K562 (cell line): ENCODE measurements around the gene INO80C. TPM values are rescaled to one million over a fixed set of nuclear protein-coding genes. Genes with fewer than 3 reads are reported as not detected.
A peak's percentile ranks its signal among the peaks of the same experiment; 100 is the strongest.

Experiments used
- ATAC-seq: fragments of 200-7000 bp; cut with Tn5 transposase; 3 replicates; pipeline ENCODE4 v1.9.1; 2020; ENCODE audit warnings: moderate library complexity
- BruUV-seq: library from RNA; stranded (reverse); fragments of 400-500 nt; replicated peaks from 2 replicates; lab custom pipeline; 2021; lab: Mats Ljungman, UMichigan
- CTCF ChIA-PET: fragments of 300-600 bp; formaldehyde crosslinking; extraction: SDS; loops from one replicate; lab custom pipeline; 2021; ENCODE audit warnings: low intra/inter-chr PET ratio; lab: Yijun Ruan, JAX
- POLR2A ChIA-PET: fragments of 300-600, 350-650 bp; sonication (Branson Sonifier 250); formaldehyde crosslinking; extraction: SDS; loops from one replicate; lab custom pipeline; 2021; ENCODE audit warnings: antibody characterized with exemption, inconsistent platforms; lab: Yijun Ruan, JAX
- DNase-seq, 4 experiments: peaks; one replicate each; pipeline versions ENCODE4 v3.0.0 to v3.0.0-alpha.2; 2011 to 2018; ENCODE audit warnings: low spot score in 3 of 4, mixed read lengths in 3 of 4; ENCODE audit errors: extremely low read depth in 1 of 4
- FAIRE-seq: peaks from 2 replicates; lab custom pipeline; 2011; peaks lifted over from hg19 to GRCh38; lab: Jason Lieb, UNC
- H2AFZ ChIP-seq: 2 replicates; pipeline ENCODE4 v1.6.0; 2011; ENCODE audit warnings: low read depth, low read length, control low read depth, inconsistent platforms
- H3K27ac ChIP-seq: fragments of 200-600 bp; 3 replicates; pipeline ENCODE4 v1.8.0; 2011; ENCODE audit warnings: low read depth, mild to moderate bottlenecking, control low read depth, inconsistent platforms, low read length, moderate library complexity, mixed read lengths; ENCODE audit errors: extremely low read depth
- H3K27me3 ChIP-seq, 2 experiments: fragments of 300-600 bp in 1 of 2; 2 replicates in 1 of 2; 3 replicates in 1 of 2; pipeline versions ENCODE4 v1.6.0 to v1.8.0; 2011; ENCODE audit warnings: inconsistent platforms in 2 of 2, low read length in 2 of 2, mild to moderate bottlenecking in 1 of 2, mixed read lengths in 1 of 2, moderate library complexity in 1 of 2; ENCODE audit not compliant: control insufficient read depth in 2 of 2, insufficient read depth in 2 of 2
- H3K36me3 ChIP-seq: fragments of 300-600 bp; 3 replicates; pipeline ENCODE4 v1.8.0; 2011; ENCODE audit warnings: mild to moderate bottlenecking, low read length, inconsistent platforms; ENCODE audit not compliant: control insufficient read depth, insufficient read depth
- H3K4me1 ChIP-seq, 2 experiments: fragments of 200-600 bp in 1 of 2; replicated peaks in 1 of 2; 2 replicates in 1 of 2; 3 replicates in 1 of 2; pipeline versions ENCODE4 v1.5.1 to v1.8.0; 2011; ENCODE audit warnings: inconsistent platforms in 2 of 2, low read length in 2 of 2, mild to moderate bottlenecking in 1 of 2, mixed read lengths in 1 of 2, moderate library complexity in 1 of 2; ENCODE audit not compliant: control insufficient read depth in 2 of 2, insufficient read depth in 2 of 2
- H3K4me2 ChIP-seq: 2 replicates; pipeline ENCODE4 v1.6.1; 2011; ENCODE audit warnings: low read length, control low read depth, inconsistent platforms, mixed read lengths; ENCODE audit not compliant: insufficient read depth
- H3K4me3 ChIP-seq: fragments of 200-600 bp; sonication (generic), shearing (Covaris generic); 2 replicates; pipeline ENCODE4 v1.5.1; 2016; ENCODE audit warnings: control low read depth, inconsistent platforms
- H3K79me2 ChIP-seq: fragments of 200-600 bp; 3 replicates; pipeline ENCODE4 v1.8.0; 2011; ENCODE audit warnings: low read length, inconsistent platforms; ENCODE audit not compliant: control insufficient read depth, insufficient read depth
- H3K9ac ChIP-seq, 2 experiments: 2 replicates each; pipeline versions ENCODE4 v1.6.0 to v1.6.1; 2011; ENCODE audit warnings: low read depth in 2 of 2, low read length in 2 of 2, control low read depth in 1 of 2, inconsistent platforms in 1 of 2, mild to moderate bottlenecking in 1 of 2, mixed read lengths in 1 of 2; ENCODE audit not compliant: insufficient read depth in 1 of 2
- H3K9me1 ChIP-seq: one replicate; pipeline ENCODE4 v1.6.0; 2011; ENCODE audit warnings: inconsistent platforms, mild to moderate bottlenecking, low read length, moderate library complexity; ENCODE audit not compliant: control insufficient read depth, insufficient read depth
- H3K9me3 ChIP-seq: replicated peaks from 2 replicates; pipeline ENCODE4 v1.5.1; 2011; ENCODE audit warnings: low read depth, low read length, inconsistent platforms; ENCODE audit not compliant: control insufficient read depth, insufficient read depth
- H4K20me1 ChIP-seq: replicated peaks from 2 replicates; pipeline ENCODE4 v1.6.1; 2011; ENCODE audit warnings: low read length, inconsistent platforms, mixed read lengths; ENCODE audit not compliant: control insufficient read depth, insufficient read depth
- CBFB ChIP-seq: sonication (generic); formaldehyde crosslinking; IDR thresholded peaks from 2 replicates; pipeline ENCODE4 v1.4.0; 2020; ENCODE audit warnings: mild to moderate bottlenecking, missing genetic modification reagents
- EGR1 ChIP-seq: fragments of 450-650 bp; conservative IDR thresholded peaks from 2 replicates; pipeline ENCODE4 v1.6.1; 2017; ENCODE audit warnings: mild to moderate bottlenecking
- EP300 ChIP-seq: IDR thresholded peaks from 2 replicates; pipeline ENCODE4 v1.6.1; 2012; ENCODE audit warnings: low read length, improper control_type of control experiment
- FOXK2 ChIP-seq, 2 experiments: fragments of 450-650 bp; IDR thresholded peaks in 1 of 2; conservative IDR thresholded peaks in 1 of 2; 2 replicates each; pipeline ENCODE4 v1.6.1; 2016; ENCODE audit warnings: low read depth in 2 of 2, mild to moderate bottlenecking in 1 of 2
- KDM1A ChIP-seq, 2 experiments: fragments of 450-650 bp; IDR thresholded peaks; 2 replicates each; pipeline ENCODE4 v1.6.1; 2016; ENCODE audit warnings: mild to moderate bottlenecking in 2 of 2
- KLF10 ChIP-seq: fragments of 250-450 bp; sonication (Bioruptor Pico); IDR thresholded peaks from 2 replicates; pipeline ENCODE4 v1.6.1; 2021; ENCODE audit warnings: matching md5 sums
- KLF6 ChIP-seq: fragments of 250-450 bp; sonication (Bioruptor Pico); IDR thresholded peaks from 2 replicates; pipeline ENCODE4 v1.4.0; 2020; ENCODE audit warnings: mild to moderate bottlenecking, moderate library complexity, borderline replicate concordance
- MEF2A ChIP-seq: IDR thresholded peaks from 2 replicates; pipeline ENCODE4 v1.6.1; 2011; ENCODE audit warnings: low read depth, mild to moderate bottlenecking, low read length, moderate library complexity; ENCODE audit not compliant: control insufficient read depth
- TAF9B ChIP-seq: fragments of 450-650 bp; IDR thresholded peaks from 2 replicates; pipeline ENCODE4 v1.6.1; 2018; ENCODE audit warnings: mild to moderate bottlenecking; ENCODE audit not compliant: partially characterized antibody
- ZFX ChIP-seq: sonication (generic); formaldehyde crosslinking; IDR thresholded peaks from 2 replicates; pipeline ENCODE4 v1.8.0; 2022; ENCODE audit warnings: mild to moderate bottlenecking, missing genetic modification reagents, moderate library complexity
- ZNF175 ChIP-seq: fragments of 200-800 bp; sonication (Bioruptor generic); IDR thresholded peaks from 2 replicates; pipeline ENCODE4 v1.6.1; 2016; ENCODE audit warnings: low read depth, mild to moderate bottlenecking, missing genetic modification characterization, missing compliant biosample characterization
- ZNF354B ChIP-seq: fragments of 250-450 bp; sonication (Bioruptor Pico); IDR thresholded peaks from 2 replicates; pipeline ENCODE4 v1.4.0; 2020
- ZNF551 ChIP-seq: fragments of 250-450 bp; sonication (Bioruptor Pico); IDR thresholded peaks from 2 replicates; pipeline ENCODE4 v1.5.0; 2021; ENCODE audit warnings: mild to moderate bottlenecking, moderate library complexity
- ZZZ3 ChIP-seq: fragments of 450-650 bp; IDR thresholded peaks from 2 replicates; pipeline ENCODE4 v1.6.1; 2016; ENCODE audit warnings: antibody characterized with exemption, mild to moderate bottlenecking, moderate library complexity
- WGBS: fragments of 100-300 bp; shearing (Covaris generic); methylation state at CpG from one replicate; pipeline ENCODE4 v1.1.6; 2016; ENCODE audit warnings: low coverage, mixed read lengths; ENCODE audit not compliant: insufficient coverage; ENCODE audit errors: missing lambda C conversion rate; 5-methylcytosine and 5-hydroxymethylcytosine counted together
- in situ Hi-C: fragments of 300-500 bp; cut with MboI; formaldehyde crosslinking; loops from 4 replicates; pipeline ENCODE4 v1.15.0; 2018; ENCODE audit warnings: inconsistent platforms, mixed read lengths
- intact Hi-C: fragments of 100-400 bp; cut with micrococcal nuclease; formaldehyde crosslinking; loops from 2 replicates; pipeline ENCODE4 v1.14.2; 2022
- polyA plus RNA-seq, 8 experiments: library from polyadenylated mRNA; depleted of rRNA in 4 of 8; stranded (reverse) in 5 of 8; unstranded in 3 of 8; fragments of >200 nt; fragmentation: Nextera tagmentation in 2 of 8; fragmentation: Illumina TruSeq in 1 of 8; extraction: Ambion mirVana in 2 of 8; extraction: Trizol in 1 of 8; gene quantifications; 2 replicates each; pipeline versions ENCODE4 v1.2.1 to v1.2.3, GENCODE V29; 2011 to 2014; ENCODE audit warnings: inconsistent platforms in 1 of 8, missing spikeins in 1 of 8
- total RNA-seq, 7 experiments: library from RNA; depleted of rRNA in 6 of 7; stranded (reverse); fragments of >200 nt in 6 of 7; fragmentation: Illumina TruSeq in 2 of 7; extraction: Trizol in 2 of 7; gene quantifications; 2 replicates each; pipeline versions ENCODE4 v1.2.1 to v1.2.3, GENCODE V29; 2011 to 2021; ENCODE audit warnings: low replicate concordance in 1 of 7
- TF ChIP-seq, protein P1 (sequence below): IDR thresholded peaks from 3 replicates; pipeline ENCODE4 v1.6.1; 2011; ENCODE audit warnings: borderline replicate concordance, mild to moderate bottlenecking; ENCODE audit not compliant: insufficient read length, insufficient read depth
- TF ChIP-seq, protein P2 (sequence below): sonication (generic); formaldehyde crosslinking; IDR thresholded peaks from 2 replicates; pipeline ENCODE4 v1.5.0; 2020; ENCODE audit warnings: missing genetic modification reagents
- TF ChIP-seq, protein P3 (sequence below), 2 experiments: IDR thresholded peaks in 1 of 2; conservative IDR thresholded peaks in 1 of 2; 2 replicates each; pipeline ENCODE4 v1.6.1; 2016; ENCODE audit warnings: low read depth in 2 of 2, mild to moderate bottlenecking in 1 of 2, missing compliant biosample characterization in 1 of 2, missing genetic modification characterization in 1 of 2, moderate library complexity in 1 of 2

The INO80C gene
- total and polyA plus RNA-seq, 9 of the 15 experiments (the other 6 are each of a cell fraction or from before 2014, with no cell fraction given), result 14.3 to 53.3 (median 46.6) TPM

DNA sequence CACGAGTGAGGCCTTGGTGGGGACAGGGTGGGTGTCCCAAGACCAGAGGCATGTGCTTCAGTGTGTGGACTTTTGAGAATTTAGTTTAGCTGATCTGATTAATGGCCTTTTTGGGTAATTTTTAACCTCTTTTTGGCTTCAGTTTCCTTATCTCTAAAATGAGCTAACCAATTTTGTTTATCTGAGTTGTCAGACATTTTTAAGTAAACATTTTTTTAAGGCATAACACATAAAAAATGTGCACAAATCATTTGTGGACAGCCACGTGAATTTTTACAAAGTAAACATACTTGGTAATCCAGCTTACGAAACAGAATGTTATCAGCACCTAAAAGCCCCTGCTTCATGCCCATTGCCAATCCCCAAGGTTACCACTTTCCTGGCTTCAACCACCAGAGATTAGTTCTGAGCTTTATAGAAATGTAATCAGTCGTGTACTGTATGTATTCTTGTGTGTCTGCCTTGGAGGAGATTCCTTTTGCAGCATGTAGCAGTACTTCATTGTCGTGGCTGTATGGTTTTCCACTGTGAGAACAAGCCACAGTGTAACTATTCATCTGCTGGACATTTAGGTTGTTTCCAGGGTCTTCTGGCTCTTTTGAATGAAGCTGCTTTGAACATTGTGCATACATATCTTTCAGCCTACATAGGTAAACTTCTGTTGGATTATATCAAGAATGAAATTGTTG, 8.4 kb upstream of the INO80C start:
- H3K9me1 ChIP-seq, result no peaks in the 10 kb centered on the region
- ATAC-seq (no peak), DNase-seq (no peak), FAIRE-seq (no peak)
- no peaks in the 10 kb centered on the region for H3K79me2 ChIP-seq
- no TSS peak for BruUV-seq
- intact Hi-C loops (no loop called here), in situ Hi-C loops (no loop called here)
- CTCF ChIA-PET, result no interaction called here
- H3K27me3 ChIP-seq, result no peaks in the 10 kb centered on the region; a peak in 1 of 5 replicates
- POLR2A ChIA-PET, result interaction anchor here (0.6 to 3.2 kb wide), 2 partner anchors 9 to 313 kb away, joined by 3 to 16 read pairs; partner anchors contain the start of gene INO80C
- no peaks in the 10 kb centered on the region for H4K20me1 ChIP-seq
- WGBS, result 4% methylated on average over 5 of the region's 5 CpGs
- peaks cover 3 to 31% of the 10 kb centered on the region in 2 experiments for H3K4me1 ChIP-seq
- H3K9me3 ChIP-seq, result no peaks in the 10 kb centered on the region
- no peak overlapping the region for H3K9ac ChIP-seq
- H3K4me2 ChIP-seq, result no peak overlapping the region; the same call in 1 of the 2 replicates
- no peak overlapping the region for H3K27ac ChIP-seq
- H3K4me3 ChIP-seq, result no peak overlapping the region
- peak overlapping the region; percentile 33; the same call in 1 of the 2 replicates for H2AFZ ChIP-seq
- no peaks in the 10 kb centered on the region for H3K36me3 ChIP-seq
- TF ChIP-seq CBFB (CRISPR knock-in tag) (no peak), ZNF551 (CRISPR knock-in tag) (no peak), ZNF354B (CRISPR knock-in tag) (no peak), ZNF175 (CRISPR knock-in tag) (0 out of 2 replicates have a peak, but pooled peaks have one; percentile 33), ZFX (0 out of 2 replicates have a peak, but pooled peaks have one; percentile 9), EGR1 (no peak), KLF10 (no peak), KLF6 (no peak), FOXK2 (conservative IDR thresholded peaks at IDR 0.05 in 1 of 2, IDR thresholded peaks at IDR 0.05 in 1 of 2; ENCODE audit: low read depth in 2 of 2) (peak in 1 of 2 experiments; percentile 52; a peak in 1 of 4 replicates), KDM1A (IDR thresholded peaks at IDR 0.05) (peak in 1 of 2 experiments; percentile 44; a peak in 1 of 4 replicates), TAF9B (no peak), ZZZ3 (no peak), EP300 (peak; percentile 69), MEF2A (no peak)
- TF ChIP-seq, protein P1, sequence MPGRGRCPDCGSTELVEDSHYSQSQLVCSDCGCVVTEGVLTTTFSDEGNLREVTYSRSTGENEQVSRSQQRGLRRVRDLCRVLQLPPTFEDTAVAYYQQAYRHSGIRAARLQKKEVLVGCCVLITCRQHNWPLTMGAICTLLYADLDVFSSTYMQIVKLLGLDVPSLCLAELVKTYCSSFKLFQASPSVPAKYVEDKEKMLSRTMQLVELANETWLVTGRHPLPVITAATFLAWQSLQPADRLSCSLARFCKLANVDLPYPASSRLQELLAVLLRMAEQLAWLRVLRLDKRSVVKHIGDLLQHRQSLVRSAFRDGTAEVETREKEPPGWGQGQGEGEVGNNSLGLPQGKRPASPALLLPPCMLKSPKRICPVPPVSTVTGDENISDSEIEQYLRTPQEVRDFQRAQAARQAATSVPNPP, result no peak
- TF ChIP-seq, protein P2, sequence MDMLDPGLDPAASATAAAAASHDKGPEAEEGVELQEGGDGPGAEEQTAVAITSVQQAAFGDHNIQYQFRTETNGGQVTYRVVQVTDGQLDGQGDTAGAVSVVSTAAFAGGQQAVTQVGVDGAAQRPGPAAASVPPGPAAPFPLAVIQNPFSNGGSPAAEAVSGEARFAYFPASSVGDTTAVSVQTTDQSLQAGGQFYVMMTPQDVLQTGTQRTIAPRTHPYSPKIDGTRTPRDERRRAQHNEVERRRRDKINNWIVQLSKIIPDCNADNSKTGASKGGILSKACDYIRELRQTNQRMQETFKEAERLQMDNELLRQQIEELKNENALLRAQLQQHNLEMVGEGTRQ, result no peak
- TF ChIP-seq, protein P3, sequence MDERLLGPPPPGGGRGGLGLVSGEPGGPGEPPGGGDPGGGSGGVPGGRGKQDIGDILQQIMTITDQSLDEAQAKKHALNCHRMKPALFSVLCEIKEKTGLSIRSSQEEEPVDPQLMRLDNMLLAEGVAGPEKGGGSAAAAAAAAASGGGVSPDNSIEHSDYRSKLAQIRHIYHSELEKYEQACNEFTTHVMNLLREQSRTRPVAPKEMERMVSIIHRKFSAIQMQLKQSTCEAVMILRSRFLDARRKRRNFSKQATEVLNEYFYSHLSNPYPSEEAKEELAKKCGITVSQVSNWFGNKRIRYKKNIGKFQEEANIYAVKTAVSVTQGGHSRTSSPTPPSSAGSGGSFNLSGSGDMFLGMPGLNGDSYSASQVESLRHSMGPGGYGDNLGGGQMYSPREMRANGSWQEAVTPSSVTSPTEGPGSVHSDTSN (CRISPR knock-in tag; IDR thresholded peaks at IDR 0.05; ENCODE audit: low read depth), result no peak
- TF ChIP-seq, protein P3 (tag; conservative IDR thresholded peaks at IDR 0.05; ENCODE audit: low read depth), result peak; percentile 66; the same call in 1 of the 2 replicates
